Astrocyte (in vitro differentiated cells and primary cell): ENCODE results near the gene LY6G5B. TPM values are rescaled to one million over a fixed set of nuclear protein-coding genes. Genes with fewer than 3 reads are reported as not detected.
A peak's percentile ranks its signal among the peaks of the same experiment; 100 is the strongest.

Experiments
- DNase-seq: peaks from one replicate; pipeline ENCODE4 v3.0.0-alpha.2; 2010; ENCODE audit warnings: low read depth
- FAIRE-seq: peaks from 2 replicates; lab custom pipeline; 2011; peaks lifted over from hg19 to GRCh38; lab: Jason Lieb, UNC
- H2AFZ ChIP-seq: 2 replicates; pipeline ENCODE4 v1.6.0; 2012; ENCODE audit warnings: low read depth, low read length, inconsistent platforms
- H3K27ac ChIP-seq: 2 replicates; pipeline ENCODE4 v1.5.1; 2011; ENCODE audit warnings: low read depth, low read length, inconsistent platforms
- H3K27me3 ChIP-seq: 2 replicates; pipeline ENCODE4 v1.6.0; 2011; ENCODE audit warnings: low read length, inconsistent platforms; ENCODE audit not compliant: insufficient read depth
- H3K36me3 ChIP-seq: 2 replicates; pipeline ENCODE4 v1.5.1; 2011; ENCODE audit warnings: low read length, inconsistent platforms; ENCODE audit not compliant: insufficient read depth
- H3K4me1 ChIP-seq: 2 replicates; pipeline ENCODE4 v1.5.1; 2011; ENCODE audit warnings: low read length, inconsistent platforms; ENCODE audit not compliant: insufficient read depth
- H3K4me2 ChIP-seq: 2 replicates; pipeline ENCODE4 v1.6.0; 2012; ENCODE audit warnings: low read length, inconsistent platforms
- H3K4me3 ChIP-seq: 2 replicates; pipeline ENCODE4 v1.5.1; 2011; ENCODE audit warnings: low read depth, mild to moderate bottlenecking, low read length, inconsistent platforms; ENCODE audit not compliant: insufficient read depth
- H3K79me2 ChIP-seq: 2 replicates; pipeline ENCODE4 v1.6.0; 2012; ENCODE audit warnings: mild to moderate bottlenecking, low read length, inconsistent platforms; ENCODE audit not compliant: insufficient read depth
- H3K9ac ChIP-seq: 2 replicates; pipeline ENCODE4 v1.6.0; 2012; ENCODE audit warnings: mild to moderate bottlenecking, low read length, inconsistent platforms
- H3K9me3 ChIP-seq: 2 replicates; pipeline ENCODE4 v1.5.1; 2012; ENCODE audit warnings: low read depth, mild to moderate bottlenecking, low read length, inconsistent platforms; ENCODE audit not compliant: insufficient read depth
- H4K20me1 ChIP-seq: 2 replicates; pipeline ENCODE4 v1.6.0; 2012; ENCODE audit warnings: low read length, inconsistent platforms; ENCODE audit not compliant: insufficient read depth
- H3K27ac Mint-ChIP-seq: one replicate; pipeline ENCODE4 v1.8.0; 2021; ENCODE audit warnings: mild to moderate bottlenecking, mixed read lengths; ENCODE audit not compliant: unreplicated experiment
- H3K27me3 Mint-ChIP-seq: one replicate; pipeline ENCODE4 v1.8.0; 2021; ENCODE audit warnings: low read depth, mixed read lengths; ENCODE audit not compliant: unreplicated experiment
- H3K36me3 Mint-ChIP-seq: one replicate; pipeline ENCODE4 v1.8.0; 2021; ENCODE audit warnings: low read depth, mixed read lengths; ENCODE audit not compliant: unreplicated experiment
- H3K4me1 Mint-ChIP-seq: one replicate; pipeline ENCODE4 v1.8.0; 2021; ENCODE audit warnings: low read depth, mixed read lengths; ENCODE audit not compliant: unreplicated experiment
- H3K4me3 Mint-ChIP-seq: one replicate; pipeline ENCODE4 v1.8.0; 2021; ENCODE audit warnings: mild to moderate bottlenecking, moderate library complexity, mixed read lengths; ENCODE audit not compliant: unreplicated experiment
- H3K9me3 Mint-ChIP-seq: one replicate; pipeline ENCODE4 v1.8.0; 2021; ENCODE audit warnings: mild to moderate bottlenecking, mixed read lengths; ENCODE audit not compliant: unreplicated experiment
- CTCF ChIP-seq: IDR thresholded peaks from 2 replicates; pipeline ENCODE4 v1.5.1; 2011; ENCODE audit warnings: low read depth, mild to moderate bottlenecking, inconsistent platforms, low read length, moderate library complexity; ENCODE audit not compliant: insufficient read depth
- EZH2 ChIP-seq: IDR thresholded peaks from 2 replicates; pipeline ENCODE4 v1.6.1; 2012; ENCODE audit warnings: mild to moderate bottlenecking, low read length, inconsistent platforms; ENCODE audit not compliant: insufficient read depth
- total RNA-seq: library from RNA; stranded (reverse); gene quantifications from 2 replicates; pipeline ENCODE4 v1.2.1, GENCODE V29; 2021

Gene LY6G5B
- total RNA-seq, 1 donor from 2014 or later = 20.3 TPM

GRCh38 chr6:31666337-31666965, 3.3 kb upstream of the LY6G5B start:
- H3K27ac Mint-ChIP-seq = peak overlapping the region; percentile 95
- Histone ChIP-seq H3K4me3 (peak overlapping the region; percentile 94), H3K9ac (peak overlapping the region; percentile 99), H3K4me2 (peak overlapping the region; percentile 98), H2AFZ (peak overlapping the region; percentile 76), H3K9me3 (no peaks in the 10 kb centered on the region), H3K4me1 (peaks cover 24% of the 10 kb centered on the region), H3K27ac (peak overlapping the region; percentile 84), H3K36me3 (peaks cover 36% of the 10 kb centered on the region), H3K27me3 (no peaks in the 10 kb centered on the region), H3K79me2 (peaks cover 83% of the 10 kb centered on the region), H4K20me1 (peaks cover 39% of the 10 kb centered on the region)
- H3K4me3 Mint-ChIP-seq = peak overlapping the region; percentile 98
- peaks cover 30% of the 10 kb centered on the region for H3K4me1 Mint-ChIP-seq
- peaks cover 14% of the 10 kb centered on the region for H3K36me3 Mint-ChIP-seq
- no peak for TF ChIP-seq EZH2
- no peak for TF ChIP-seq CTCF
- H3K27me3 Mint-ChIP-seq = no peaks in the 10 kb centered on the region
- FAIRE-seq = no peak
- no peak for DNase-seq
- no peaks in the 10 kb centered on the region for H3K9me3 Mint-ChIP-seq

GRCh38 chr6:31676322-31676903, 6.6 kb downstream of the LY6G5B start:
- peaks cover 12% of the 10 kb centered on the region for H4K20me1 ChIP-seq
- H3K9me3 Mint-ChIP-seq = no peaks in the 10 kb centered on the region
- H3K36me3 Mint-ChIP-seq = peaks cover 7% of the 10 kb centered on the region
- DNase-seq (no peak), FAIRE-seq (no peak)
- H3K27me3 ChIP-seq = no peaks in the 10 kb centered on the region
- no peak overlapping the region for H3K4me2 ChIP-seq
- no peak for TF ChIP-seq CTCF
- no peak for TF ChIP-seq EZH2
- H3K4me3 ChIP-seq = no peak overlapping the region
- peaks cover 5% of the 10 kb centered on the region for H3K4me1 Mint-ChIP-seq
- H2AFZ ChIP-seq = no peak overlapping the region
- no peaks in the 10 kb centered on the region for H3K79me2 ChIP-seq
- H3K27ac ChIP-seq = no peak overlapping the region
- no peaks in the 10 kb centered on the region for H3K9me3 ChIP-seq
- H3K36me3 ChIP-seq = peaks cover 13% of the 10 kb centered on the region
- H3K27ac Mint-ChIP-seq = no peak overlapping the region
- H3K4me3 Mint-ChIP-seq = no peak overlapping the region
- peaks cover 9% of the 10 kb centered on the region for H3K4me1 ChIP-seq
- H3K27me3 Mint-ChIP-seq = no peaks in the 10 kb centered on the region
- no peak overlapping the region for H3K9ac ChIP-seq

- no peak for DNase-seq
- Mint-ChIP-seq H3K4me3 (no peak overlapping the region), H3K36me3 (peaks cover 7% of the 10 kb centered on the region), H3K4me1 (peaks cover 7% of the 10 kb centered on the region), H3K27me3 (peaks cover 3% of the 10 kb centered on the region), H3K27ac (no peak overlapping the region), H3K9me3 (no peaks in the 10 kb centered on the region)
- FAIRE-seq = no peak
- Histone ChIP-seq H3K9ac (no peak overlapping the region), H4K20me1 (peaks cover 7% of the 10 kb centered on the region), H2AFZ (no peak overlapping the region), H3K79me2 (no peaks in the 10 kb centered on the region), H3K9me3 (no peaks in the 10 kb centered on the region), H3K27me3 (no peaks in the 10 kb centered on the region), H3K4me3 (no peak overlapping the region), H3K36me3 (peaks cover 9% of the 10 kb centered on the region), H3K4me2 (no peak overlapping the region), H3K27ac (no peak overlapping the region), H3K4me1 (peaks cover 11% of the 10 kb centered on the region)
- TF ChIP-seq EZH2 = no peak
- no peak for TF ChIP-seq CTCF
These were observed 7.1 kb downstream of the LY6G5B start for GRCh38 chr6:31676904-31677303.
